22Rv1 (cell line): Measurements from ENCODE around the gene USH2A.

ENCODE experiments used
- H3K27ac ChIP-seq: fragments of 450-650 bp; 2 replicates; pipeline ENCODE4 v1.5.1; 2017
- ZFX ChIP-seq: fragments of 450-650 bp; IDR thresholded peaks from 2 replicates; pipeline ENCODE4 v1.6.1; 2017; ENCODE audit warnings: antibody characterized with exemption, borderline replicate concordance
- TF ChIP-seq, protein P1 (sequence below): fragments of 450-650 bp; IDR thresholded peaks from 2 replicates; pipeline ENCODE4 v1.5.1; 2017; ENCODE audit warnings: mild to moderate bottlenecking

USH2A gene

DNA sequence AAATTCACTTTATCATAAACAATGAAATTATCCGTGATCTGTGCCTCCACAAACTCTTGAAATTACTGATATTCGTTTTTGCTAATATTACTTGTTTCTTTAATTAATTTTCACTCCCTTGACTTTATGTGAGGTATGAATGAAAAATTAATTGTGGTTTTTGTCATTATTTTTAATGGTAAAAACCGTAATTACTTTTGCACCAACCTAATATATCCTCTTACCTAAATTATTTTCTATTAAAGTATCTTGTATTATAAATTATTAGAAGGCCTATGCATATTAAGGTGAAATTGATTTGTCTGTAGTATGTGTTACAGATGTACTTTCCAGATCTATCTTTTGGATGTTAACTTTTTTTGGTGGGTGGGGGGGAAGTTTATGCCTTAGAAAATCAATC lies 540.2 kb downstream of the USH2A start:
- no peak overlapping the region for H3K27ac ChIP-seq
- TF ChIP-seq, protein P1, sequence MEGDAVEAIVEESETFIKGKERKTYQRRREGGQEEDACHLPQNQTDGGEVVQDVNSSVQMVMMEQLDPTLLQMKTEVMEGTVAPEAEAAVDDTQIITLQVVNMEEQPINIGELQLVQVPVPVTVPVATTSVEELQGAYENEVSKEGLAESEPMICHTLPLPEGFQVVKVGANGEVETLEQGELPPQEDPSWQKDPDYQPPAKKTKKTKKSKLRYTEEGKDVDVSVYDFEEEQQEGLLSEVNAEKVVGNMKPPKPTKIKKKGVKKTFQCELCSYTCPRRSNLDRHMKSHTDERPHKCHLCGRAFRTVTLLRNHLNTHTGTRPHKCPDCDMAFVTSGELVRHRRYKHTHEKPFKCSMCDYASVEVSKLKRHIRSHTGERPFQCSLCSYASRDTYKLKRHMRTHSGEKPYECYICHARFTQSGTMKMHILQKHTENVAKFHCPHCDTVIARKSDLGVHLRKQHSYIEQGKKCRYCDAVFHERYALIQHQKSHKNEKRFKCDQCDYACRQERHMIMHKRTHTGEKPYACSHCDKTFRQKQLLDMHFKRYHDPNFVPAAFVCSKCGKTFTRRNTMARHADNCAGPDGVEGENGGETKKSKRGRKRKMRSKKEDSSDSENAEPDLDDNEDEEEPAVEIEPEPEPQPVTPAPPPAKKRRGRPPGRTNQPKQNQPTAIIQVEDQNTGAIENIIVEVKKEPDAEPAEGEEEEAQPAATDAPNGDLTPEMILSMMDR, result no peak
- no peak for TF ChIP-seq ZFX

DNA sequence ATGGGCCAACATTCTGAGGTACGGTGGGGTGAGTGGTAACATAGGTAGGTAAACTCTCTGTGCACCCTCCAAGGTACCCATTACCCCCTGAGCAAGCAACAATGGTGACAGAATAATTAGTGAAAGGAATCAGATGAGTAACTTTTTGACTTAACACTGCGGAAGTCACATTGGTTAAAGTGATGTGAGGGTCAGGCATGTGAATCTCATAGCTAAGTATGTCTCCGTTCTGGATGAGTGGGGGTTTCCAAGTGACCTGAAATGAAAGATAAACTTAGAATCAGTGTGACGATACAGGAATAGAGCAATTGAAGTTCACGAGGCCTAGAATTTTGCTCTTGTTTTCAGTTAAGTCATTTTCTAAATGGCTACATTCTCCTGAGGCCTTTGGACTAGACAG lies 544.4 kb downstream of the USH2A start:
- TF ChIP-seq, protein P1, result no peak
- no peak for TF ChIP-seq ZFX
- H3K27ac ChIP-seq, result no peak overlapping the region

DNA sequence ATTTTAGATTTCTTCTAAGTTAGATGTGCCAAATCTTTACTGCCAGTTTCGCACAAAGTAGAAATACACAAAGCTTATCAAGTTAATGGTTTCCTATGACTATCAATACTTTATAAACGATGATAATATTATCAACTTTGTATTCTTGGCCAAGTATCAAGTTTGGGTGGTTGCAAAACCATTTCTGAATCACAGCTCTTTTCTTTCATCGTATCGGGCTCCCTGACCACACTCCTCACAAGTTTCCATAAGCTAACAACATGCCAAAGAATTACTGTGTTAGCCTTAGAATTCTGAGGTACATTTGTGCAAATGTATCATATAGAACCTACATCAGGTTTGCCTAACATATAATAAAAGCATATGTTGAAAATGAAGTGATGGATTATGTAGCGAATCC lies 545.1 kb downstream of the USH2A start:
- TF ChIP-seq, protein P1, result no peak
- no peak for TF ChIP-seq ZFX
- no peak overlapping the region for H3K27ac ChIP-seq

DNA sequence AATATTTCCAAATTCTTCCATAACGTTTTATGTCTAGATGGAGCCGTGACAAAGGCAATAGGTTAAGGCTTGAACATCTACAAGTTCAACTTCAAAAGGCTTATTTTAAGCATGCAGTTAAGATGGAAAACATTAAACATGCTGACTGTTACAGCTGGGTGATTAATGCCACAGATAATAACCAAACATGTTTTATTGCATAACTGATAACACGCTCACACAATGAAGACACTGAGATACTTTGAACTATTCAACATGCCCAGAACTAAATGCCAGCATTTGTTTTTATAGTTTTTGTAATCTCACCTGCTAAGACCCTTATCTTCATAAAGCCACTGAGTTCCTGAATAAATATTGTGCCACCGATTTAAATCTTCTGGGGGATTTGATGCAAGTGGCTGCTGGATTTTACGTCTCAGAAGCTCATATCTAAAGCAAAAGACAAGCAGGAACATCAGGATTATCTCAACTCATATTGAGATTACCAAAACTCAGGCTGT lies 545.7 kb downstream of the USH2A start:
- TF ChIP-seq ZFX, result no peak
- TF ChIP-seq, protein P1, result no peak
- H3K27ac ChIP-seq, result no peak overlapping the region

DNA sequence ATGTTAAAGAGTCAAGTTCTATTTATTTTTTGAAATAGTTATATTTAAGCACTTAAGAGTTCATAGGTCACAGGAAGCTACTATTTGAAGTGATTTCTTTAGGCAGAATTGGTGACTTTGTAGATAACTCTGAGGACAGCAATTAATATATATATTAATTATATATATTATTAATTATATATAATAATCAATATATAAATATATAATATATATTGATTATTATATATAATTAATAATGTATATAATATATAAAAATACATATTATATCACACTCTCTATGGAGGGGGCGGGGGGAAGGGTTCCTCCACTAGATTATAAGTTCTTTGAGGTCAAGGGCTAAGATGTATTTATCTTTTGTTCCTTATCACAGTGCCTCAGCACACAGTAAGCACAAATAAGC lies 547.5 kb downstream of the USH2A start:
- no peak for TF ChIP-seq ZFX
- TF ChIP-seq, protein P1, result no peak
- no peak overlapping the region for H3K27ac ChIP-seq

DNA sequence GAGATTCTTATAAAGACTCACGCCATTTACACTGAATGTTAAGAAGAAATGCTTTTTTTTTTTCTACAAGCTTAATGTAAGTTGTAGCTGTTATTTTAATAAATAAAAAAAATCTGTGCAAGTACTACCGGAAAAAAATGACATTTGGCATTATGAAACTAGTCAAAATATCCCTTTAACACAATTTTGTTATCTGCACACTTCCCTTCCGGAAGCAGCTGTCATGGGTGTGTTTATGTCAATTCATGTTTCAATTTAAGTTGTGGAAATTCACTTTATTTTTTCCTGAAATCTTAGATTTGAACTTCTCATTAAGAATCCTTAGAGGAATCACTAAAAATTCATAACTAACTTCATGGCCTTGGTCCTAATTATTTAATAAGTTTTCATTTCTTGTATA lies 548.0 kb downstream of the USH2A start:
- TF ChIP-seq, protein P1, result no peak
- no peak for TF ChIP-seq ZFX
- H3K27ac ChIP-seq, result no peak overlapping the region

DNA sequence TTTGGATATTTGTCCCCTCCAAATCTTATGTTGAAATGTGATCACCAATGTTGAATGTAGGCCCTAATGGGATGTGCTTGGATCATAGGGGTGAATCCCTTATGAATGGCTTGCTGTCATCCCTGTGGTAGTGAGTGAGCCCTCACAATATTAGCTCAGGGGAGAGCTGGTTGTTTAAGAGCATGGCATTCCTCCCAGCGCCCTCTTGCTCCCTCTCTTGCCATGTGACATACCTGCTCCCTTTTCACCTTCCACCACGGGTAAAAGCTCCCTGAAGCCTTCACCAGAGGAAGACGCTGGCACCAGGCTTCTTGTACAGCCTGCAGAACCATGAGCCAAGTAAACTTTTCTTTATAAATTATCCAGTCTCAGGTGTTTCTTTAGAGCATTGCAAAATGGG lies 550.6 kb downstream of the USH2A start:
- no peak overlapping the region for H3K27ac ChIP-seq
- no peak for TF ChIP-seq ZFX
- TF ChIP-seq, protein P1, result no peak
